BE2C (cell line): ENCODE measurements around the gene ZC3HAV1.
A peak's percentile ranks its signal among the peaks of the same experiment; 100 is the strongest.

Source experiments
- DNase-seq: peaks from one replicate; pipeline ENCODE4 v3.0.0-alpha.2; 2020
- H3K27me3 ChIP-seq: fragments of 250-450 bp; sonication (Bioruptor Pico); 2 replicates; pipeline ENCODE4 v1.5.1; 2020; ENCODE audit warnings: mild to moderate bottlenecking
- H3K36me3 ChIP-seq: fragments of 250-450 bp; sonication (Bioruptor Pico); 2 replicates; pipeline ENCODE4 v1.5.1; 2020; ENCODE audit warnings: mild to moderate bottlenecking
- H3K4me1 ChIP-seq: fragments of 250-450 bp; sonication (Bioruptor Pico); 2 replicates; pipeline ENCODE4 v1.5.1; 2020
- H3K4me3 ChIP-seq: 2 replicates; pipeline ENCODE4 v1.5.1; 2011; ENCODE audit warnings: low read depth, low read length
- H3K9me3 ChIP-seq: fragments of 250-450 bp; sonication (Bioruptor Pico); 2 replicates; pipeline ENCODE4 v1.5.1; 2020
- CTCF ChIP-seq: IDR thresholded peaks from 2 replicates; pipeline ENCODE4 v1.5.1; 2012; ENCODE audit warnings: mild to moderate bottlenecking, low read depth, low read length

Gene ZC3HAV1

GRCh38 chr7:139118805-139119485 lies 9.4 kb upstream of the ZC3HAV1 start:
- Histone ChIP-seq H3K27me3 (no peaks in the 10 kb centered on the region), H3K4me3 (peak overlapping the region; percentile 21; the same call in 1 of the 2 replicates), H3K9me3 (no peaks in the 10 kb centered on the region), H3K4me1 (peaks cover 13% of the 10 kb centered on the region), H3K36me3 (no peaks in the 10 kb centered on the region)
- TF ChIP-seq CTCF, result no peak
- DNase-seq, result peak; percentile 80

GRCh38 chr7:139118234-139118804 lies 8.8 kb upstream of the ZC3HAV1 start:
- H3K9me3 ChIP-seq, result no peaks in the 10 kb centered on the region
- no peak for TF ChIP-seq CTCF
- no peak for DNase-seq
- H3K27me3 ChIP-seq, result no peaks in the 10 kb centered on the region
- H3K4me1 ChIP-seq, result peaks cover 13% of the 10 kb centered on the region
- no peak overlapping the region for H3K4me3 ChIP-seq
- no peaks in the 10 kb centered on the region for H3K36me3 ChIP-seq

GRCh38 chr7:139117599-139118233 lies 8.2 kb upstream of the ZC3HAV1 start:
- Histone ChIP-seq H3K27me3 (no peaks in the 10 kb centered on the region), H3K36me3 (no peaks in the 10 kb centered on the region), H3K4me1 (peaks cover 13% of the 10 kb centered on the region), H3K4me3 (no peak overlapping the region), H3K9me3 (no peaks in the 10 kb centered on the region)
- DNase-seq, result no peak
- no peak for TF ChIP-seq CTCF

GRCh38 chr7:139116999-139117398 lies 7.5 kb upstream of the ZC3HAV1 start:
- peaks cover 13% of the 10 kb centered on the region for H3K4me1 ChIP-seq
- no peaks in the 10 kb centered on the region for H3K27me3 ChIP-seq
- no peaks in the 10 kb centered on the region for H3K36me3 ChIP-seq
- TF ChIP-seq CTCF, result no peak
- DNase-seq, result no peak
- no peaks in the 10 kb centered on the region for H3K9me3 ChIP-seq
- no peak overlapping the region for H3K4me3 ChIP-seq

- DNase-seq, result no peak
- peaks cover 13% of the 10 kb centered on the region for H3K4me1 ChIP-seq
- H3K9me3 ChIP-seq, result no peaks in the 10 kb centered on the region
- no peaks in the 10 kb centered on the region for H3K36me3 ChIP-seq
- H3K27me3 ChIP-seq, result no peaks in the 10 kb centered on the region
- TF ChIP-seq CTCF, result no peak
- no peak overlapping the region for H3K4me3 ChIP-seq
Observed at GRCh38 chr7:139115104-139115503, 5.6 kb upstream of the ZC3HAV1 start.

- H3K27me3 ChIP-seq, result no peaks in the 10 kb centered on the region
- no peak for TF ChIP-seq CTCF
- H3K9me3 ChIP-seq, result no peaks in the 10 kb centered on the region
- no peak overlapping the region for H3K4me3 ChIP-seq
- peaks cover 13% of the 10 kb centered on the region for H3K4me1 ChIP-seq
- no peak for DNase-seq
- no peaks in the 10 kb centered on the region for H3K36me3 ChIP-seq
Observed at GRCh38 chr7:139114585-139114984, 5.1 kb upstream of the ZC3HAV1 start.
